ENCODE results near the gene HLX. TPM values are rescaled to one million over a fixed set of nuclear protein-coding genes. Genes with fewer than 3 reads are reported as not detected.

The HLX gene
- total RNA-seq, 2 experiments from 2014 or later = 0.77 TPM; not detected in 1

- Mint-ChIP-seq H3K4me1 (no peaks in the 10 kb centered on the region), H3K4me3 (no peak overlapping the region), H3K9me3 (ENCODE audit: low read depth) (peaks cover under 1% of the 10 kb centered on the region), H3K27me3 (peaks cover 3% of the 10 kb centered on the region), H3K36me3 (no peaks in the 10 kb centered on the region), H3K27ac (no peak overlapping the region)
- no peak for DNase-seq
- CTCF ChIA-PET = interaction anchor here (0.7 kb wide), 1 partner anchor 102 kb away, joined by 3 read pairs; no protein-coding TSS in a partner anchor
- no peak for ATAC-seq
Observed at GRCh38 chr1:220928725-220929300, 49.6 kb downstream of the HLX start.

- DNase-seq = no peak
- no peaks in the 10 kb centered on the region for H3K4me1 Mint-ChIP-seq
- H3K9me3 Mint-ChIP-seq (ENCODE audit: low read depth) = peaks cover 2% of the 10 kb centered on the region
- H3K4me3 Mint-ChIP-seq = no peak overlapping the region
- H3K27me3 Mint-ChIP-seq = peaks cover 3% of the 10 kb centered on the region
- H3K36me3 Mint-ChIP-seq = no peaks in the 10 kb centered on the region
- CTCF ChIA-PET = interaction anchor here (0.7 kb wide), 1 partner anchor 102 kb away, joined by 3 read pairs; no protein-coding TSS in a partner anchor
- no peak overlapping the region for H3K27ac Mint-ChIP-seq
- no peak for ATAC-seq
Observed at GRCh38 chr1:220929304-220929703, 50.1 kb downstream of the HLX start.

Other genes starting within 250 kb of the HLX start
- gene C1orf115, start 189.1 kb upstream of the HLX start, total RNA-seq = under 1 TPM; 0.12 to 0.16 TPM
- gene MTARC2, start 131.1 kb upstream of the HLX start, total RNA-seq = not detected
- gene MTARC1, start 92.5 kb upstream of the HLX start, total RNA-seq = not detected